IMR-90 (cell line): ENCODE measurements around the gene ABCB1. TPM values are rescaled to one million over a fixed set of nuclear protein-coding genes. Genes with fewer than 3 reads are reported as not detected.

Experiments used
- ATAC-seq: fragments of 200-7000 bp; cut with Tn5 transposase; 2 replicates; pipeline ENCODE4 v1.9.1; 2020; ENCODE audit warnings: low read depth, mild to moderate bottlenecking, moderate library complexity
- BruUV-seq: library from RNA; stranded (reverse); fragments of 400-500 nt; replicated peaks from 2 replicates; lab custom pipeline; 2021; lab: Mats Ljungman, UMichigan
- CTCF ChIA-PET: fragments of 300-600 bp; formaldehyde crosslinking; extraction: SDS; loops from one replicate; lab custom pipeline; 2021; ENCODE audit warnings: antibody characterized with exemption; lab: Yijun Ruan, JAX
- POLR2A ChIA-PET: fragments of 300-600 bp; sonication (Branson Sonifier 250); formaldehyde crosslinking; loops from one replicate; lab custom pipeline; 2022; ENCODE audit warnings: antibody characterized with exemption; ENCODE audit not compliant: unreplicated experiment; lab: Charles Lee
- DNase-seq: peaks from one replicate; pipeline ENCODE4 v3.0.0; 2013
- H2AFZ ChIP-seq: replicated peaks from 2 replicates; pipeline ENCODE3; 2013; ENCODE audit warnings: low read length, mild to moderate bottlenecking; ENCODE audit not compliant: poor library complexity
- H2AK5ac ChIP-seq: 2 replicates; pipeline ENCODE4 v1.6.1; 2013; ENCODE audit warnings: low read depth, low read length, inconsistent platforms
- H2AK9ac ChIP-seq: replicated peaks from 2 replicates; pipeline ENCODE3; 2013; ENCODE audit warnings: mild to moderate bottlenecking, low read depth, low read length, moderate library complexity; ENCODE audit not compliant: poor library complexity
- H2BK120ac ChIP-seq: 2 replicates; pipeline ENCODE4 v1.6.1; 2013; ENCODE audit warnings: low read depth, low read length, inconsistent platforms
- H2BK15ac ChIP-seq: 3 replicates; pipeline ENCODE4 v1.6.1; 2013; ENCODE audit warnings: low read depth, low read length, inconsistent platforms
- H2BK20ac ChIP-seq: 2 replicates; pipeline ENCODE4 v1.6.1; 2013; ENCODE audit warnings: low read depth, mild to moderate bottlenecking, inconsistent platforms, low read length, moderate library complexity
- H2BK5ac ChIP-seq: 2 replicates; pipeline ENCODE4 v1.6.1; 2013; ENCODE audit warnings: mild to moderate bottlenecking, low read depth, low read length, inconsistent platforms; ENCODE audit not compliant: poor library complexity, severe bottlenecking
- H3K14ac ChIP-seq: replicated peaks from 2 replicates; pipeline ENCODE4 v1.6.1; 2013; ENCODE audit warnings: low read depth, low read length, inconsistent platforms
- H3K18ac ChIP-seq: 2 replicates; pipeline ENCODE4 v1.6.1; 2013; ENCODE audit warnings: low read depth, low read length, control low read depth
- H3K23ac ChIP-seq: 2 replicates; pipeline ENCODE4 v1.6.1; 2013; ENCODE audit warnings: low read depth, low read length, inconsistent platforms
- H3K27ac ChIP-seq: 2 replicates; pipeline ENCODE4 v1.5.1; 2013; ENCODE audit warnings: mild to moderate bottlenecking, control low read depth, low read length; ENCODE audit not compliant: insufficient read depth
- H3K27me3 ChIP-seq: 2 replicates; pipeline ENCODE4 v1.6.1; 2013; ENCODE audit warnings: low read length; ENCODE audit not compliant: control insufficient read depth, insufficient read depth
- H3K36me3 ChIP-seq: 2 replicates; pipeline ENCODE4 v1.6.1; 2013; ENCODE audit warnings: low read length, mixed read lengths; ENCODE audit not compliant: control insufficient read depth, insufficient read depth
- H3K4ac ChIP-seq: 2 replicates; pipeline ENCODE4 v1.6.1; 2013; ENCODE audit warnings: low read depth, low read length, inconsistent platforms
- H3K4me1 ChIP-seq: 2 replicates; pipeline ENCODE4 v1.6.1; 2013; ENCODE audit warnings: low read length, mixed read lengths; ENCODE audit not compliant: control insufficient read depth, insufficient read depth
- H3K4me2 ChIP-seq: 2 replicates; pipeline ENCODE4 v1.6.1; 2013; ENCODE audit warnings: low read depth, mild to moderate bottlenecking, control low read depth, low read length, moderate library complexity
- H3K4me3 ChIP-seq: 2 replicates; pipeline ENCODE4 v1.5.1; 2013; ENCODE audit warnings: low read depth, mild to moderate bottlenecking, control low read depth, low read length, moderate library complexity; ENCODE audit not compliant: insufficient read depth
- H3K56ac ChIP-seq: 2 replicates; pipeline ENCODE4 v1.6.1; 2013; ENCODE audit warnings: low read length, inconsistent platforms; ENCODE audit not compliant: insufficient read depth; ENCODE audit errors: extremely low read depth
- H3K79me1 ChIP-seq, 2 experiments: 2 replicates each; pipeline ENCODE4 v1.6.1; 2013; ENCODE audit warnings: low read length in 2 of 2, inconsistent platforms in 1 of 2, low read depth in 1 of 2
- H3K9ac ChIP-seq: 2 replicates; pipeline ENCODE4 v1.6.1; 2013; ENCODE audit warnings: low read depth, low read length, control low read depth
- H3K9me1 ChIP-seq: 2 replicates; pipeline ENCODE4 v1.6.1; 2013; ENCODE audit warnings: low read length, inconsistent platforms; ENCODE audit not compliant: insufficient read depth
- H3K9me3 ChIP-seq: 2 replicates; pipeline ENCODE4 v1.6.1; 2013; ENCODE audit warnings: low read length; ENCODE audit not compliant: control insufficient read depth, insufficient read depth
- H4K20me1 ChIP-seq: 2 replicates; pipeline ENCODE4 v1.6.1; 2013; ENCODE audit warnings: low read length, inconsistent platforms; ENCODE audit not compliant: insufficient read depth
- H4K5ac ChIP-seq: 2 replicates; pipeline ENCODE4 v1.6.1; 2013; ENCODE audit warnings: mild to moderate bottlenecking, low read depth, low read length, control low read depth
- H4K8ac ChIP-seq, 2 experiments: 2 replicates each; pipeline ENCODE4 v1.6.1; 2013; ENCODE audit warnings: low read depth in 2 of 2, low read length in 2 of 2, control low read depth in 1 of 2, inconsistent platforms in 1 of 2
- H4K91ac ChIP-seq: 2 replicates; pipeline ENCODE4 v1.6.1; 2013; ENCODE audit warnings: low read depth, low read length, inconsistent platforms; ENCODE audit not compliant: insufficient read depth
- CEBPB ChIP-seq: IDR thresholded peaks from 2 replicates; pipeline ENCODE4 v1.6.1; 2012; ENCODE audit warnings: low read depth, low read length, improper control_type of control experiment
- CHD1 ChIP-seq: IDR thresholded peaks from 2 replicates; pipeline ENCODE4 v1.6.1; 2012; ENCODE audit warnings: low read depth, low read length, improper control_type of control experiment
- ELK1 ChIP-seq: fragments of 150-350 bp; IDR thresholded peaks from 2 replicates; pipeline ENCODE4 v1.6.1; 2016; ENCODE audit warnings: low read depth, mild to moderate bottlenecking, low read length, moderate library complexity, borderline replicate concordance
- MXI1 ChIP-seq: IDR thresholded peaks from 2 replicates; pipeline ENCODE4 v1.6.1; 2012; ENCODE audit warnings: low read depth, mild to moderate bottlenecking, low read length, moderate library complexity, borderline replicate concordance
- NFE2L2 ChIP-seq: fragments of 150-350 bp; IDR thresholded peaks from 2 replicates; pipeline ENCODE4 v1.6.1; 2016; ENCODE audit warnings: low read depth, mild to moderate bottlenecking, low read length
- POLR2A ChIP-seq: IDR thresholded peaks from 2 replicates; pipeline ENCODE4 v1.6.1; 2012; ENCODE audit warnings: mild to moderate bottlenecking, low read depth, low read length
- RCOR1 ChIP-seq: IDR thresholded peaks from 2 replicates; pipeline ENCODE4 v1.6.1; 2012; ENCODE audit warnings: mild to moderate bottlenecking, low read length, improper control_type of control experiment; ENCODE audit not compliant: insufficient replicate concordance
- RFX5 ChIP-seq: IDR thresholded peaks from 2 replicates; pipeline ENCODE4 v1.8.0; 2012; ENCODE audit warnings: low read depth, mild to moderate bottlenecking, low read length, moderate library complexity
- SMC3 ChIP-seq: fragments of 150-350 bp; IDR thresholded peaks from 2 replicates; pipeline ENCODE4 v1.6.1; 2016; ENCODE audit warnings: low read depth, mild to moderate bottlenecking, antibody characterized with exemption, low read length, moderate library complexity
- WGBS, 2 experiments: methylation state at CpG; one replicate each; pipeline versions ENCODE4 v1.1.5 to v1.1.7; 2013; ENCODE audit warnings: missing lambda C conversion rate in 2 of 2; ENCODE audit not compliant: insufficient read length in 1 of 2; ENCODE audit errors: extremely low coverage in 2 of 2; 5-methylcytosine and 5-hydroxymethylcytosine counted together
- dilution Hi-C: fragments of 300-500 bp; cut with HindIII; formaldehyde crosslinking; loops from one replicate; pipeline ENCODE4 v1.14.3; 2018; ENCODE audit warnings: low sequenced_read_pairs; ENCODE audit not compliant: unreplicated experiment
- in situ Hi-C: fragments of 300-500 bp; cut with MboI; formaldehyde crosslinking; loops from 3 replicates; pipeline ENCODE4 v1.14.3; 2019; ENCODE audit warnings: low sequenced_read_pairs, inconsistent platforms, mixed read lengths
- intact Hi-C: fragments of 100-400 bp; cut with micrococcal nuclease; formaldehyde crosslinking; loops from 2 replicates; pipeline ENCODE4 v1.10.0; 2022
- polyA plus RNA-seq, 3 experiments: library from polyadenylated mRNA; depleted of rRNA; stranded (reverse); fragments of >200 nt; gene quantifications; 2 replicates each; pipeline ENCODE4 v1.2.3, GENCODE V29; 2012; ENCODE audit warnings: low replicate concordance in 1 of 3
- total RNA-seq: library from RNA; depleted of rRNA; stranded (reverse); fragments of >200 nt; gene quantifications from 2 replicates; pipeline ENCODE4 v1.2.3, GENCODE V29; 2012
- TF ChIP-seq, protein P1 (sequence below): conservative IDR thresholded peaks from 2 replicates; pipeline ENCODE4 v1.5.1; 2012; ENCODE audit warnings: mild to moderate bottlenecking, low read depth, low read length, improper control_type of control experiment

The ABCB1 gene
- total and polyA plus RNA-seq, 2 of the 4 experiments (the other 2 are of a cell fraction) = 0.80 to 0.90 TPM

- in situ Hi-C loops = no loop called here
- Histone ChIP-seq H3K9me1 (no peaks in the 10 kb centered on the region), H3K4me3 (no peak overlapping the region), H3K79me1 (no peaks in the 10 kb centered on the region), H3K4ac (no peak overlapping the region), H3K56ac (no peak overlapping the region), H4K8ac (no peak overlapping the region), H3K4me2 (no peak overlapping the region), H3K4me1 (no peaks in the 10 kb centered on the region), H2AK9ac (no peak overlapping the region), H3K27ac (no peak overlapping the region), H2AK5ac (no peak overlapping the region), H2BK20ac (no peak overlapping the region), H3K14ac (no peak overlapping the region), H3K36me3 (no peaks in the 10 kb centered on the region), H4K91ac (no peak overlapping the region), H4K5ac (no peak overlapping the region), H2BK15ac (no peak overlapping the region), H4K20me1 (no peaks in the 10 kb centered on the region), H2BK120ac (no peak overlapping the region), H2AFZ (no peak overlapping the region), H3K27me3 (no peaks in the 10 kb centered on the region; the same call in 1 of the 2 replicates), H3K23ac (no peak overlapping the region), H3K9ac (no peak overlapping the region), H3K18ac (no peak overlapping the region), H2BK5ac (no peak overlapping the region), H3K9me3 (no peaks in the 10 kb centered on the region)
- BruUV-seq = no TSS peak
- intact Hi-C loops = no loop called here
- POLR2A ChIA-PET = no interaction called here
- CTCF ChIA-PET = no interaction called here
- DNase-seq (no peak), ATAC-seq (no peak)
- dilution Hi-C loops = no loop called here
- no peak for TF ChIP-seq ELK1
- no peak for TF ChIP-seq POLR2A
- TF ChIP-seq RCOR1 = no peak
- TF ChIP-seq, protein P1, sequence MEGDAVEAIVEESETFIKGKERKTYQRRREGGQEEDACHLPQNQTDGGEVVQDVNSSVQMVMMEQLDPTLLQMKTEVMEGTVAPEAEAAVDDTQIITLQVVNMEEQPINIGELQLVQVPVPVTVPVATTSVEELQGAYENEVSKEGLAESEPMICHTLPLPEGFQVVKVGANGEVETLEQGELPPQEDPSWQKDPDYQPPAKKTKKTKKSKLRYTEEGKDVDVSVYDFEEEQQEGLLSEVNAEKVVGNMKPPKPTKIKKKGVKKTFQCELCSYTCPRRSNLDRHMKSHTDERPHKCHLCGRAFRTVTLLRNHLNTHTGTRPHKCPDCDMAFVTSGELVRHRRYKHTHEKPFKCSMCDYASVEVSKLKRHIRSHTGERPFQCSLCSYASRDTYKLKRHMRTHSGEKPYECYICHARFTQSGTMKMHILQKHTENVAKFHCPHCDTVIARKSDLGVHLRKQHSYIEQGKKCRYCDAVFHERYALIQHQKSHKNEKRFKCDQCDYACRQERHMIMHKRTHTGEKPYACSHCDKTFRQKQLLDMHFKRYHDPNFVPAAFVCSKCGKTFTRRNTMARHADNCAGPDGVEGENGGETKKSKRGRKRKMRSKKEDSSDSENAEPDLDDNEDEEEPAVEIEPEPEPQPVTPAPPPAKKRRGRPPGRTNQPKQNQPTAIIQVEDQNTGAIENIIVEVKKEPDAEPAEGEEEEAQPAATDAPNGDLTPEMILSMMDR = no peak
- no peak for TF ChIP-seq RFX5
- TF ChIP-seq MXI1 = no peak
- TF ChIP-seq CEBPB = no peak
- no peak for TF ChIP-seq NFE2L2
- TF ChIP-seq CHD1 = no peak
- no peak for TF ChIP-seq SMC3
- 0% methylated on average over 1 of the region's 2 CpGs; no CpG with 5 or more reads in 1 of the 2 experiments for WGBS, 2 experiments
These were observed 72.0 kb downstream of the ABCB1 start for GRCh38 chr7:87528730-87529129.
